SJCRH30 (cell line): ENCODE results near the gene IL1RAPL2. TPM values are rescaled to one million over a fixed set of nuclear protein-coding genes. Genes with fewer than 3 reads are reported as not detected.

Experiments used
- DNase-seq, 2 experiments: peaks; one replicate each; pipeline ENCODE4 v3.0.0-alpha.2; 2015 to 2020
- H3K27ac ChIP-seq: fragments of 250-450 bp; sonication (Bioruptor Pico); 2 replicates; pipeline ENCODE4 v1.5.1; 2020; ENCODE audit warnings: mild to moderate bottlenecking, moderate library complexity
- H3K27me3 ChIP-seq: fragments of 250-450 bp; sonication (Bioruptor Pico); 2 replicates; pipeline ENCODE4 v1.5.1; 2020; ENCODE audit warnings: mild to moderate bottlenecking, moderate library complexity
- H3K36me3 ChIP-seq: fragments of 250-450 bp; sonication (Bioruptor Pico); 2 replicates; pipeline ENCODE4 v1.5.1; 2020; ENCODE audit warnings: mild to moderate bottlenecking, moderate library complexity
- H3K4me1 ChIP-seq: fragments of 250-450 bp; sonication (Bioruptor Pico); 2 replicates; pipeline ENCODE4 v1.5.1; 2020; ENCODE audit warnings: mild to moderate bottlenecking, moderate library complexity
- H3K4me3 ChIP-seq: fragments of 250-450 bp; sonication (Bioruptor Pico); 2 replicates; pipeline ENCODE4 v1.5.1; 2020; ENCODE audit warnings: mild to moderate bottlenecking, moderate library complexity
- H3K9me3 ChIP-seq: fragments of 250-450 bp; sonication (Bioruptor Pico); replicated peaks from 2 replicates; pipeline ENCODE4 v1.5.1; 2020; ENCODE audit warnings: mild to moderate bottlenecking, moderate library complexity
- total RNA-seq: library from RNA; depleted of rRNA; stranded (reverse); fragments of >200 nt; shearing (Covaris generic); gene quantifications from 2 replicates; pipeline ENCODE4 v1.2.3, GENCODE V29; 2014

The IL1RAPL2 gene
- total RNA-seq, 1 experiment from 2014 or later: 0.06 TPM

GRCh38 chrX:105260291-105261043, 694.5 kb downstream of the IL1RAPL2 start:
- Histone ChIP-seq H3K4me3 (no peak overlapping the region), H3K27ac (no peak overlapping the region), H3K27me3 (no peaks in the 10 kb centered on the region), H3K36me3 (no peaks in the 10 kb centered on the region), H3K4me1 (no peaks in the 10 kb centered on the region), H3K9me3 (no peaks in the 10 kb centered on the region)
- no peak for DNase-seq

DNA sequence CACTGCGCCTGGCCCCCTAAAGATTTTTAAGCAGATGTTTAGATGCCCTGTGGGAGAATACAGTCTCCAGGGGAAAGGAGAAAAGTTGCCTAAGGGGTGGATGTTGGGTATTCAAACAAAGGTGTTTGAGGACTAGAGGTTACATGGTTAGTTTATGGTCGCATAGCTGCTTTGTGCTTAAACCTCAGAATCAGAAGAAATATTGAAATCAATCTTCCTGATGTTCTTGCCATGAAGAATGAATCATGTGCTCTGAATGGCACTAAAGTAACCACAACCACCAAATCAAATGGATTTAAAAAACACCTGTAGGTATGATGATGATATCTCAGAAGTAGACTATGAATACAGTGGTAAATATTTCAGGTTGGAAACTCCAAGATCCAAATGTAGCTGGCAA, 697.2 kb downstream of the IL1RAPL2 start:
- no peaks in the 10 kb centered on the region for H3K4me1 ChIP-seq
- no peak overlapping the region for H3K27ac ChIP-seq
- H3K36me3 ChIP-seq: no peaks in the 10 kb centered on the region
- peak; percentile 1 to 5 for DNase-seq
- no peak overlapping the region for H3K4me3 ChIP-seq
- H3K9me3 ChIP-seq: no peaks in the 10 kb centered on the region
- no peaks in the 10 kb centered on the region for H3K27me3 ChIP-seq

DNA sequence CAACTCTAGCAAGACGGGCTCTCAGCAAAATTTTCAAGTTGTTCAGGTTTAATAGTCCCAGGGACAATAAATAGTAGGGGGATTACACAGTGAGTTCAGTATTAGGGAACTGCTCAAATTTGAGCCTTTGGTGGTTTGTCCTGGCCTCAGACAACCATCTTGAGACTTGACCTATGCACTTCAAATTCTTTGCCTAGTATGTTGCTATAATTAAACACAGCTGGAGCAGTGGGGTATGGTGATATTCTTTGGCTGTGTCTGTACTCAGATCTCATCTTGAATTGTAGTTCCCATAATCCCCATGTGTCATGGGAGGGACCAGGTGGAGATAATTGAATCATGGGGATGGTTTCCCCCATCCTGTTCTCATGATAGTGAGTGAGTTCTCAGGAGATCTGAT, 697.8 kb downstream of the IL1RAPL2 start:
- H3K9me3 ChIP-seq: no peaks in the 10 kb centered on the region
- H3K36me3 ChIP-seq: no peaks in the 10 kb centered on the region
- no peak overlapping the region for H3K27ac ChIP-seq
- peak in 1 of 2 experiments; percentile 1 for DNase-seq
- H3K27me3 ChIP-seq: no peaks in the 10 kb centered on the region
- H3K4me3 ChIP-seq: no peak overlapping the region
- H3K4me1 ChIP-seq: no peaks in the 10 kb centered on the region

- Histone ChIP-seq H3K27ac (peak overlapping the region; percentile 31; the same call in 1 of the 2 replicates), H3K4me1 (no peaks in the 10 kb centered on the region), H3K4me3 (no peak overlapping the region), H3K27me3 (no peaks in the 10 kb centered on the region), H3K9me3 (no peaks in the 10 kb centered on the region), H3K36me3 (no peaks in the 10 kb centered on the region)
- peak in 1 of 2 experiments; percentile 38 for DNase-seq
These were observed 699.1 kb downstream of the IL1RAPL2 start for GRCh38 chrX:105265093-105265492.

GRCh38 chrX:105266456-105266855, 700.5 kb downstream of the IL1RAPL2 start:
- no peaks in the 10 kb centered on the region for H3K36me3 ChIP-seq
- no peaks in the 10 kb centered on the region for H3K4me1 ChIP-seq
- no peak overlapping the region for H3K27ac ChIP-seq
- H3K4me3 ChIP-seq: no peak overlapping the region
- DNase-seq: no peak
- no peaks in the 10 kb centered on the region for H3K9me3 ChIP-seq
- H3K27me3 ChIP-seq: no peaks in the 10 kb centered on the region

DNA sequence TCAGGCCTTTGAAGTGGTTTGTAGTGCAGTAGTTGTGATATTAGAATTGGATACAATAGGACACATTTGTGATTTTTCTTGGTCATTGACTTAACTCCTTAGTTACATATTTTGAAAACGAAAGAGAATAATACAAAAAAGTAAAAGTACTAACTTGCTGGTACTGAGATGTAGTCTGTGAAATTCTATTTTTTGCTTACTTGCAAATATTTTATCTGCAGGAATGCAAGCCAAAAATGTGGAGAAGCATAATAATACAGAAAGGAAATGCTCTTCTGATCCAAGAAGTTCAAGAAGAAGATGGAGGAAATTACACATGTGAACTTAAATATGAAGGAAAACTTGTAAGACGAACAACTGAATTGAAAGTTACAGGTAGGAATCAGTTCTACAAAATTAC, 701.2 kb downstream of the IL1RAPL2 start:
- Histone ChIP-seq H3K27ac (no peak overlapping the region), H3K36me3 (no peaks in the 10 kb centered on the region), H3K27me3 (no peaks in the 10 kb centered on the region), H3K4me3 (no peak overlapping the region), H3K4me1 (no peaks in the 10 kb centered on the region), H3K9me3 (no peaks in the 10 kb centered on the region)
- DNase-seq: no peak

DNA sequence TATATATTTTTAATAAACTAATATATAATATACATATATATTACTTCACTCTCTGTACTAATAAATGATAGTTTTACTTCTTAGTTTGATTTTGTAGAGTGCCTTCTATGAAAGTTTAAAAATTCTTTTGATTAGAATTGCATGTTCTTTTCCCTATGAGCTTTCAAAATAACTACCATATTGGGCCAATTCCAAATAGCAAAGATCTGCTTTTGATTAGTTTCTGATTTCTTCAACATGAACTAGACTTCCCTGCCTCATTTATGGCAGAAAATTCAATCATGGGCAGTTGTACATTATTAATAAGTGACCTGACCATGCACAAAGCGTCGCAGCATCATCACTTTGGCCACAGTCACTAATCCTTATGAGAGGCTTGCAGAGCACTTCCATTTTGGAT, 703.4 kb downstream of the IL1RAPL2 start:
- Histone ChIP-seq H3K4me1 (no peaks in the 10 kb centered on the region), H3K9me3 (no peaks in the 10 kb centered on the region), H3K27me3 (no peaks in the 10 kb centered on the region), H3K36me3 (no peaks in the 10 kb centered on the region), H3K27ac (no peak overlapping the region), H3K4me3 (no peak overlapping the region)
- DNase-seq: no peak

DNA sequence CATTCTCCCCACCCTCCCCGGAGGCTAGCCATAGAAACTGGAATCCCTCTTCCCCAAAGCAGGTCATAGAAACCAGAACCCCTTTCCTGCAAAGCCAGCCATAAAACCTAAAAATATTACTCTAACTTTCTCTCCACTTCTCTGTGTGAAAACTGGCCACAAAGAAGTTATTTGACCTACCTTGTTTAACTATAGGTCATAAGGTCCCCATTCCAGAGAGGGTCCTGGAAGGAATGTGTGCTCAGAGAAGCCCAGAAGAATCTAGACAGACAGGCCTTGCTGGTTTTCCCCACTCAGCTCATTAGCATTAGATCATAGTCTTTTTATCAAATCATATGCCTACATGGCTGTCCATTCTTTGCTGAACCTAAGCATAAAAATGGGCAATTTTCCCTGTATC, 707.3 kb downstream of the IL1RAPL2 start:
- no peak for DNase-seq
- Histone ChIP-seq H3K27me3 (no peaks in the 10 kb centered on the region), H3K4me1 (no peaks in the 10 kb centered on the region), H3K27ac (no peak overlapping the region), H3K36me3 (no peaks in the 10 kb centered on the region), H3K4me3 (no peak overlapping the region), H3K9me3 (no peaks in the 10 kb centered on the region)

DNA sequence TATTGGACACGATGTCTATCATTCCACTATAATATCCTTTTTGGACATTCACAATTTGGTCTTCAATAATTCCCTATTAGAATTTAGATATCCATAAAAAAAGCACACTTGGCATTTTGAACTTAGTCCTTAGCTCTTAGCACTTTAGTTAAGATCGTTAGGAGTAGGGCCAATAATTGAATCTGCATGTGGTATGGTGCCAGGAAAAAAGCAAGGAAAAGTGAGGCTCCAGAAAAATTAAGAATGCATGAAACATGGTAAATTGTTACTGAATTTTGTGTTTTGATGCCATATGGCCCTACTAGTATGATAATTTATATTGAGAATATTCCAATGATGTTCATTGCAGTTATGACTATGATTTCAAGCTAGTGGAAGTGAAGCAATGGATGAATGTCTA, 708.1 kb downstream of the IL1RAPL2 start:
- Histone ChIP-seq H3K36me3 (no peaks in the 10 kb centered on the region), H3K9me3 (no peaks in the 10 kb centered on the region), H3K4me1 (no peaks in the 10 kb centered on the region), H3K27ac (no peak overlapping the region), H3K4me3 (no peak overlapping the region), H3K27me3 (no peaks in the 10 kb centered on the region)
- no peak for DNase-seq

GRCh38 chrX:105277132-105277531, 711.1 kb downstream of the IL1RAPL2 start:
- Histone ChIP-seq H3K4me3 (no peak overlapping the region), H3K27ac (no peak overlapping the region), H3K9me3 (no peaks in the 10 kb centered on the region), H3K36me3 (no peaks in the 10 kb centered on the region), H3K4me1 (no peaks in the 10 kb centered on the region), H3K27me3 (no peaks in the 10 kb centered on the region)
- DNase-seq: no peak

- no peak for DNase-seq
- Histone ChIP-seq H3K27ac (no peak overlapping the region), H3K27me3 (no peaks in the 10 kb centered on the region), H3K4me1 (no peaks in the 10 kb centered on the region), H3K36me3 (no peaks in the 10 kb centered on the region), H3K9me3 (no peaks in the 10 kb centered on the region), H3K4me3 (no peak overlapping the region)
These were observed 716.1 kb downstream of the IL1RAPL2 start for GRCh38 chrX:105282077-105282476.

DNA sequence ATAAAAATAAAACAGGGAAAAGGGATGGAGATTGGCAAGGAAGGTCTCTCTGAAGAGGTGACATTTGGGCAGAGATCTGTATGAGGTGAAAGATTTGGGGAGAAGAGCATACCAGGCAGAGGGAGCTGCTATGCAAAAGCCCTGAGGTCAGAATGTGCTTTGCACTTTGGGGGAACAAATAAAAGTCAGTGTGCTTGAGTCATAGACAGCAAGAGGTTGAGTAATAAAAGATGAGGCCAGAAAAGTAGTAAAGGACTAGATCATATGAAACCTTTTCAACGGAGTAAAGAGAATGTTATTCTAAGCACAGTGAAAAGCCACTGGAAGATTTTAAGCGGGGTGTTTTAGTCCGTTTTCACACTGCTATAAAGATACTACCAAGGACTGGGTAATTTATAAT, 731.0 kb downstream of the IL1RAPL2 start:
- Histone ChIP-seq H3K4me1 (no peaks in the 10 kb centered on the region), H3K27me3 (no peaks in the 10 kb centered on the region), H3K4me3 (no peak overlapping the region), H3K27ac (no peak overlapping the region), H3K36me3 (no peaks in the 10 kb centered on the region), H3K9me3 (no peaks in the 10 kb centered on the region)
- DNase-seq: no peak

DNA sequence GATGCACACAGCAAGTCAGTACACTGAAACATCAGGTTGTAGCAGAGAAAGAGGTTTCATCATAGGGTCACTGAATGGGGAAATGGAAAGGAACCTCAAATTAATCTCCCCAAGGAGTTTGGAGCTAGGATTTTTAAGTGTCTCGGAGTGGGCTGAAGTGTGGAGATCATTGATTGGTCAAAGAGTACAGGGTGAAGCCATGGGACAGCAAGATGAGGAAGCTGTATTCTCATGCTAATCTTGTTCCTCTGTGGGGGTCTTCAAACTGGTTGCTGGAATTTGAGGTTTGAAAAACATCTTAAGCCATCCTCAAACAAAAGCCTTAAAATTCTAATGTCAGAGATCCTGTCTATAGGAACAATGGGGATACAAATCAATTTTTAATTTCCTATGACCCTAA, 733.3 kb downstream of the IL1RAPL2 start:
- Histone ChIP-seq H3K4me1 (no peaks in the 10 kb centered on the region), H3K4me3 (no peak overlapping the region), H3K36me3 (no peaks in the 10 kb centered on the region), H3K27me3 (no peaks in the 10 kb centered on the region), H3K9me3 (no peaks in the 10 kb centered on the region), H3K27ac (no peak overlapping the region)
- no peak for DNase-seq

DNA sequence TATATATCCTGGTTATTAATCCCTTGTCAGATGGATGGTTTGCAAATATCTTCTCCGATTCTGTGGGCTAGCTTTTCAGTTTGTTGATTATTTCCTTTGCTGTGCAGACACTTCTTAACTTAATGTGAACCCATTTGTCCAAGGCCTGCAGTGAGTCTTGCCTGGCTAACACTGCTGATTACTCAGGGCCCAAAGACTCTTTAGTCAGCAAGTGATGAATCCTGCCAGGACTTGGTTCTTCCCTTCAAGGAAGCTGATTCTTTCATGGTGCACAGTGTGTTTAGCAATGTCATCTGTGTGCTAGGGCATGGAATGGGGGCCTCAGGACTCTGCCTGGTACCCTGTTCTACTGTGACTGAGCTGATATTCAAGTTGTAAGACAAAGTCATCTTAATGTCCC, 736.2 kb downstream of the IL1RAPL2 start:
- Histone ChIP-seq H3K27ac (no peak overlapping the region), H3K9me3 (no peaks in the 10 kb centered on the region), H3K27me3 (no peaks in the 10 kb centered on the region), H3K4me3 (no peak overlapping the region), H3K4me1 (no peaks in the 10 kb centered on the region), H3K36me3 (no peaks in the 10 kb centered on the region)
- no peak for DNase-seq

DNA sequence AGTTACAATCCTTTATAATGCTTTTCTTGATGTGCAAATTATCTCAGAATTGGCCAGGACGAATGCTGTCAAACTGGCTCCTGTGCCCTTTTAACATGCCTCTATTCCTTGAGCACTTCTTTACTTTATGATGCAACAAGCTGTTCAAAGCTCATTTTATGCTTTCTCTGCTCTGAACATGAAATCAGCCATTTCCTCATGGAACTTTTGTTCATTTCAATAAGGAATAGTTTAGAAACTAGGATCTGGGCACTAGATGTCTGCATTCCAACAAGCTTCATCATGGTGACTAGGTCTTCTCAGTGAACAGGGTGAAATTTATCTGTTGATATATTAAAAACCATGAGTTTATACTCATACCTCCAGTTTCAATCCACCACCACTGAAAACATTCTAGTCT, 741.8 kb downstream of the IL1RAPL2 start:
- H3K27ac ChIP-seq: no peak overlapping the region
- H3K4me1 ChIP-seq: no peaks in the 10 kb centered on the region
- H3K9me3 ChIP-seq: no peaks in the 10 kb centered on the region
- H3K36me3 ChIP-seq: no peaks in the 10 kb centered on the region
- no peak overlapping the region for H3K4me3 ChIP-seq
- H3K27me3 ChIP-seq: no peaks in the 10 kb centered on the region
- no peak for DNase-seq

DNA sequence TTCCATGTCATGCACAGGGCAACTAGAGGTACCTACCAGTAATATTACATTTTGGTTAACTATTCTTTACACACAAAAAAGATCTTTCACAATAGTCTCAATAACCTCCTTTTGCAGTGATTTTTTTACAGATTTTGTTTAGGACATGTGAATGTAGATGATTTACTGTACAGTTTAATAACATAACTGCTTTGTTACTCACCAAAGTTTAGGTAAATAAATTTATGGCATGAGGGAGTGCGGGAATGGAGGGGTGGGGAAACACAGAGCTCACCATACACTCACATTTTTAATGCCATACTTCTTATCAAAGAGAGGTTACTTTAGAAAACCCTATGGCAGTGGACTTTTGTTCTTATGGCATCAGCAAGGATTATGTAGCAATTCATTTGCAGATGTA, 747.6 kb downstream of the IL1RAPL2 start:
- Histone ChIP-seq H3K36me3 (no peaks in the 10 kb centered on the region), H3K4me1 (no peaks in the 10 kb centered on the region), H3K9me3 (no peaks in the 10 kb centered on the region), H3K27me3 (no peaks in the 10 kb centered on the region), H3K4me3 (no peak overlapping the region), H3K27ac (no peak overlapping the region)
- DNase-seq: no peak
